Renal cortex interstitium (tissue), 11 donors: ENCODE measurements around the gene PDCD5. TPM values are rescaled to one million over a fixed set of nuclear protein-coding genes. Genes with fewer than 3 reads are reported as not detected.
"Not testable (repeated sequence)": the region's sequence is repeated elsewhere in the genome, so short reads cannot be mapped to it uniquely, and the experiment has no call there.

Experiments used
- DNase-seq, 11 donors: peaks; one replicate each; pipeline ENCODE4 v3.0.0-alpha.2; 2013; ENCODE audit warnings: low read depth in 9 of 11, low spot score in 4 of 11; ENCODE audit errors: extremely low read depth in 1 of 11
- polyA plus RNA-seq, 3 donors: library from polyadenylated mRNA; unstranded; fragments of 120-200 nt; gene quantifications; one replicate each; pipeline ENCODE4 v1.2.1, GENCODE V29; 2013; ENCODE audit not compliant: insufficient read length in 3 of 3

PDCD5 gene
- polyA plus RNA-seq, 3 donors, result 111 to 136 (median 119) TPM

GRCh38 chr19:32567486-32567885 lies 13.5 kb upstream of the PDCD5 start:
- no peak for DNase-seq

DNA sequence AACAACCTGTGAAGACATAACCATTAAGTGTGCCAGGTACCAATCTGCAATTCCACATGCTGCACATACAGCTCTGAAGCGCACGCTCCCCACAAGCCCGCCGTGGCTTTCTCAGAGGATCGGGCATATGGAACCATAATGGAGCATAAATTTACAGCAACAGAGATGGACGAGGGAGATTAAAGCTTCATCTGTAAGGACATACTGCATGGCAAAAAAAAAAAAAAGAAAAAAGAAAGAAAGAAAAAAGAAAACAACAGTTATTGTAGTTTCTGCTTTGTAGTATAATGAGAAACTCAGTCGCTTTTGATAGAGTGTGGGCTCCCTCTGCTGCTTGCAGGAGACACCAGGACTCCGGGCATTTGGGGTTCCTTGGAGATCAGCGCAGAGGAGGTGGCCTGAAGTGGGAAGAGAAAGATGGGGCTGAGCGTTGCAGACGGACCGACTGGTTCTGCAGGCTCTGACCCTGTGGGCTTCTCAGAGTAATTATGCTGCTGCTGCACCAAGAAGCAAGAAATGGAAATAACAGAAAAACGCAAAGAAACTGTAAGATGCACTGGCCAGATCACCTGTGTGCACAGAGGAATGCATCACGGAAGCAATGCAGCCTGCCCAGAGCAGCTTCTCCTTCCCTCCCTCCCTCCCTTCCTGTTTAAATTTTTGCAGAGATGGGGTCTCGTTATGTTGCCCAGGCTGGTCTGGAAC lies 10.8 kb upstream of the PDCD5 start:
- DNase-seq, result peak in 10 of 11 donors; percentile 24 to 53 (median 41)

GRCh38 chr19:32571471-32572075 lies 9.4 kb upstream of the PDCD5 start:
- not testable (repeated sequence) for DNase-seq

- not testable (repeated sequence) for DNase-seq
These were observed 8.1 kb upstream of the PDCD5 start for GRCh38 chr19:32572700-32573491.

DNA sequence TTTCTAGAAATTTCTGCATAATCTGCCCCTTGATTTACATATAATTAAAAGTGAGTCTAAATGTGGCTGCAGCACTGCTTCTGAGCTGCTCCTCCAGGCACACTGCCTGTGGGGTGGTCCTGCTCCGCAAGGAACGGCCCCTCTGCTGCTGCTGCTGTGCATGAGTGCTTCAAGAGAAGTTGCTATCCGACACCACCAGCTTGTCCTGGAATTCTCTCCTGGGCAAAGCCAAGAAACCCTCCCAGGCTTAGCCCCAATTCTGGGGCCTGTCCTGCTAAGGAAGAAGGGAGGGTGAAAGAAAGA lies 7.5 kb upstream of the PDCD5 start:
- DNase-seq, result no peak

- DNase-seq, result no peak
These were observed 4.2 kb upstream of the PDCD5 start for GRCh38 chr19:32576790-32577189.

- DNase-seq, result no peak
These were observed 563 bp upstream of the PDCD5 start for GRCh38 chr19:32580353-32580900.

GRCh38 chr19:32581705-32582179 lies 752 bp downstream of the PDCD5 start:
- peak in 1 of 11 donors; percentile 2 for DNase-seq

- not testable (repeated sequence) for DNase-seq
These were observed 6.9 kb downstream of the PDCD5 start for GRCh38 chr19:32587747-32588504.

- no peak for DNase-seq
These were observed 13.0 kb downstream of the PDCD5 start for GRCh38 chr19:32594021-32594420.

DNA sequence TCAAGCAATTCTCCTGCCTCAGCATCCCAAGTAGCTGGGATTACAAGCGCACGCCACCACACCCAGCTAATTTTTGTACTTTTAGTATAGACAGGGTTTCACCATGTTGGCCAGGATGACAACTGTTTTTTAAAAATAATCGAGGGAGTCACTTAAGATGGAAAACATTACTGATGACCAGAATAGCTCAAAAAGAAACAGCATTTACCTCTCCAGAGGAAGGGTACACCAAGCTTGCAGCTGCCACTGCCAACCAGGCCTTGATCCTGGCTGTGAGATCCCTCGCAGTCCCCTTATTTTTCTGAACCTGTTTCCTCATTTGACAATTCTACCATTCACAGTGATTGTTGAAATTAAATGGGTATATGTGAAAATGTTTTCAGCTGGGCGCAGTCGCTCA lies 14.5 kb downstream of the PDCD5 start:
- DNase-seq, result no peak

GRCh38 chr19:32598022-32598421 lies 17.0 kb downstream of the PDCD5 start:
- no peak for DNase-seq

GRCh38 chr19:32599258-32599657 lies 18.3 kb downstream of the PDCD5 start:
- no peak for DNase-seq

GRCh38 chr19:32599736-32600157 lies 18.8 kb downstream of the PDCD5 start:
- peak in 4 of 11 donors; percentile 24 to 38 (median 29) for DNase-seq

- DNase-seq, result no peak
These were observed 23.0 kb downstream of the PDCD5 start for GRCh38 chr19:32603961-32604360.

DNA sequence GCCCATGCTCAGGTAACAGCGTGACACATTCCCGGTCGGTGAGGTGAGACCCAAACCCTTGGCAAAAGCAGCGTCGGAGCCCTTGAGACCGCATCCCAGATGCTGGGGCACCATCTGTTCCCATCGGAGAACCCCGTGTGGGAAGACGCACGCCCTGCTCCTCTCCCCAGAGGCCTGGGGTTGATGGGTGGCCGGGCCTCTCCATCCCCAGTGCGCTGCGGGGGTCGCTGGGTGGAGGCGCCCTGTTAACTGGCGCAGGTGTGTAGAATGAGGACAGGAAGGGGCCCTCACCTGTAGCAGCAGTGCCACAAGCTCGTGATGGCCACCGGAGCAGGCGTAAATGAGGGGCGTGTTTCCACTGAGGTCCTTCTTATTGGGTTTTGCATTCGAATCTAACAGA lies 24.6 kb downstream of the PDCD5 start:
- DNase-seq, result no peak

GRCh38 chr19:32606289-32606688 lies 25.3 kb downstream of the PDCD5 start:
- no peak for DNase-seq

DNA sequence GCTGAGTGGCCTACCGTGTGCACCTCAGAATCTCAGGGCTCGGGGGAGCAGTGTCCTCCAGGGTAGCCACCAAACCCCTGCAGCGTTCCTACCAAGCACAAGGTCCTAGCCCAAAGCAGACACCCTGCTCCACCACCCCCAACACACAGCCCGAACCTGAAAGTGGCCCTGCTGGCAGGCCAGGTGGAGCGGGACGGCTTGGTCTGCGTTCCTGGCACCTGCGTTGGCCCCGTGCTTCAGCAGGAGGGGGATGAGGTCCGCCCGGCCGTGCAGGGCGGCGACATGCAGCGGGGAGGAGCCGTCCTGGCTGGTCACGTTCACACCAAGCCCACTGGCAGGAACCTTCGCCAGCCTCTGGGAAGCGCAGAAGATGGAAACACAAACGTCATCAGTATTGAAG lies 26.5 kb downstream of the PDCD5 start:
- no peak for DNase-seq

- DNase-seq, result no peak
These were observed 30.2 kb downstream of the PDCD5 start for GRCh38 chr19:32611161-32611560.
